A673 (cell line): ENCODE data around the gene ST3GAL6.

Source experiments
- CTCF ChIP-seq: fragments of 300-800, 200-600 bp; sonication (generic); conservative IDR thresholded peaks from 2 replicates; pipeline ENCODE4 v1.5.1; 2017; ENCODE audit warnings: low read depth, mild to moderate bottlenecking, antibody characterized with exemption, low read length, moderate library complexity, mixed read lengths
- EZH2 ChIP-seq: fragments of 200-600 bp; sonication (generic); IDR thresholded peaks from 2 replicates; pipeline ENCODE4 v1.6.1; 2017; ENCODE audit warnings: borderline replicate concordance, low read depth, mild to moderate bottlenecking, mixed read lengths, antibody characterized with exemption, low read length; ENCODE audit not compliant: poor library complexity, severe bottlenecking

DNA sequence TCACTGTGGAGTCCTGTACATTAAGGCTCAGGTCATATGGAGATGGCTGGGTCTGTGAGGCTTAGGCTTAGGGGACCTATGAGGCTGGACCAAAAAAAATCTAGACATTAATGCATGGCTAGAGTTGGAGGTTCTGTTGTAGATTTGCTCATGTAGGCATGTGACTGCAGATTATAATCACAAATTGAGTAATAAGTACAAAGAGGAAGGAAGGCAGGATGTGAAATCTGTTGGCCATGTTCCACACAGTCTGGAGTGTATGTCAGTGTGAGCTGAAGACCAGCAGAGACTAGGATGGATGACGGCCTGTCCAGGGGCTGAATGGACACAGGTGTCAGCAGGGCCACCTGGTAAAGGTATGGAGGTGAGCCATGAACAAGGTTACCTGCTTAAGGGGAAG is at the start of gene ST3GAL6:
- TF ChIP-seq CTCF, result no peak
- no peak for TF ChIP-seq EZH2
